GM06990 (cell line): ENCODE measurements around the gene POLR3K.
A peak's percentile ranks its signal among the peaks of the same experiment; 100 is the strongest.
"Not testable (repeated sequence)": the region's sequence is repeated elsewhere in the genome, so short reads cannot be mapped to it uniquely, and the experiment has no call there.

Source experiments
- DNase-seq: peaks from one replicate; pipeline ENCODE4 v3.0.0-alpha.2; 2011; ENCODE audit not compliant: insufficient read length; ENCODE audit errors: extremely low read depth
- H3K27me3 ChIP-seq: replicated peaks from 2 replicates; pipeline ENCODE4 v1.6.0; 2011; ENCODE audit warnings: low read length; ENCODE audit not compliant: control insufficient read depth, insufficient read depth
- H3K36me3 ChIP-seq: 2 replicates; pipeline ENCODE4 v1.5.1; 2011; ENCODE audit warnings: low read length; ENCODE audit not compliant: control insufficient read depth, insufficient read depth
- H3K4me3 ChIP-seq: replicated peaks from 2 replicates; pipeline ENCODE4 v1.5.1; 2011; ENCODE audit warnings: low read depth, mild to moderate bottlenecking, control low read depth, low read length
- CTCF ChIP-seq: IDR thresholded peaks from 2 replicates; pipeline ENCODE4 v1.5.1; 2011; ENCODE audit warnings: low read length, control low read depth, mild to moderate bottlenecking, inconsistent platforms; ENCODE audit not compliant: insufficient read depth, poor library complexity, severe bottlenecking

POLR3K gene

GRCh38 chr16:38941-39892 lies 14.2 kb downstream of the POLR3K start:
- Histone ChIP-seq H3K4me3 (no peak overlapping the region), H3K36me3 (peaks cover 24% of the 10 kb centered on the region), H3K27me3 (no peaks in the 10 kb centered on the region)
- no peak for TF ChIP-seq CTCF
- DNase-seq = peak; percentile 77

- DNase-seq, H3K27me3 ChIP-seq, H3K4me3 ChIP-seq: not testable (repeated sequence)
- peaks cover 23% of the 10 kb centered on the region for H3K36me3 ChIP-seq
Measured at GRCh38 chr16:38206-38605, 15.2 kb downstream of the POLR3K start.

- TF ChIP-seq CTCF = no peak
- H3K27me3 ChIP-seq = no peaks in the 10 kb centered on the region
- H3K4me3 ChIP-seq = no peak overlapping the region
- H3K36me3 ChIP-seq = peaks cover 19% of the 10 kb centered on the region
- DNase-seq = no peak
Measured at GRCh38 chr16:37511-37910, 15.9 kb downstream of the POLR3K start.

- Histone ChIP-seq H3K27me3 (no peaks in the 10 kb centered on the region), H3K4me3 (no peak overlapping the region), H3K36me3 (peaks cover 12% of the 10 kb centered on the region)
- no peak for TF ChIP-seq CTCF
- no peak for DNase-seq
Measured at GRCh38 chr16:36336-36984, 16.9 kb downstream of the POLR3K start.

GRCh38 chr16:35678-36305 lies 17.6 kb downstream of the POLR3K start:
- Histone ChIP-seq H3K27me3 (no peaks in the 10 kb centered on the region), H3K4me3 (no peak overlapping the region), H3K36me3 (peaks cover 12% of the 10 kb centered on the region)
- TF ChIP-seq CTCF = no peak
- DNase-seq = no peak
